SH-SY5Y (cell line): ENCODE measurements around the gene RNF145.

Source experiments
- GATA2 ChIP-seq: IDR thresholded peaks from 2 replicates; pipeline ENCODE4 v1.6.1; 2011; ENCODE audit warnings: mild to moderate bottlenecking, low read depth, low read length
- GATA3 ChIP-seq: IDR thresholded peaks from 2 replicates; pipeline ENCODE4 v1.6.1; 2011; ENCODE audit warnings: low read depth, mild to moderate bottlenecking, low read length, moderate library complexity

- TF ChIP-seq GATA2 (no peak), GATA3 (no peak)
These were observed 52.7 kb downstream of the RNF145 start for GRCh38 chr5:159156426-159157238.
